T-helper 22 cell (primary cell): ENCODE measurements around the gene CSGALNACT2.
A peak's percentile ranks its signal among the peaks of the same experiment; 100 is the strongest.

ENCODE experiments used
- DNase-seq: peaks from one replicate; pipeline ENCODE4 v3.0.0-alpha.2; 2020; ENCODE audit warnings: low read depth

CSGALNACT2 gene

GRCh38 chr10:43202657-43203447, 64.6 kb downstream of the CSGALNACT2 start:
- DNase-seq, result peak; percentile 34

DNA sequence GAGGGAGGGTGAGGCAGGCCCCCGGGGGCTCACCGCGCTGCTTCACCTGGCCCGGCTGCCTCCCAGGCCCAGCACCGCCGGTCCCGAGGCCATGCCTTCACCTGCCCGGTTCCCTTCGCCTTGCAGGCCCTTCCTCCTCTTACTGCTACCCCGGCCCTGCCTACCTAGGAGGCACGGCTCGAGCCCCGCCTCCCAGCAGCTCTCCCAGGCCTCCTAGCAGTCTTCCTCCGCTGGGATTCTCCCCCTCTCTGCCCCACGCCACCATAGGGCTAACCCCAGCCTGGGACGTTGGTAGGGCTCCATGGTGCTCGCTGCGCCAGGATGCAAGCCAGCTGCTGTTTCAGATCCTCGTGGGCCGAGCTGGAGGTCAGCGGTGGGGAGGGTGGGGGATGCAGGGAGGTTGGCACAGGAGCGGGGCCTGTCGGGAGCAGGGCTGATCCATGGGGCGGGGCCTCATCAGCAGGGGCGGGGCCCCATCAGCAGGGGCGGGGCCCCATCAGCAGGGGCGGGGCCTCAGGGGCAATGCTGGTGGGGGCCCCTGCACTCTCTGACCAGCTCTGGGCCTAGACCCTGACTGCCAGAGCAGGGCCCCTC, 65.3 kb downstream of the CSGALNACT2 start:
- no peak for DNase-seq

GRCh38 chr10:43204042-43204942, 66.0 kb downstream of the CSGALNACT2 start:
- DNase-seq, result no peak

DNA sequence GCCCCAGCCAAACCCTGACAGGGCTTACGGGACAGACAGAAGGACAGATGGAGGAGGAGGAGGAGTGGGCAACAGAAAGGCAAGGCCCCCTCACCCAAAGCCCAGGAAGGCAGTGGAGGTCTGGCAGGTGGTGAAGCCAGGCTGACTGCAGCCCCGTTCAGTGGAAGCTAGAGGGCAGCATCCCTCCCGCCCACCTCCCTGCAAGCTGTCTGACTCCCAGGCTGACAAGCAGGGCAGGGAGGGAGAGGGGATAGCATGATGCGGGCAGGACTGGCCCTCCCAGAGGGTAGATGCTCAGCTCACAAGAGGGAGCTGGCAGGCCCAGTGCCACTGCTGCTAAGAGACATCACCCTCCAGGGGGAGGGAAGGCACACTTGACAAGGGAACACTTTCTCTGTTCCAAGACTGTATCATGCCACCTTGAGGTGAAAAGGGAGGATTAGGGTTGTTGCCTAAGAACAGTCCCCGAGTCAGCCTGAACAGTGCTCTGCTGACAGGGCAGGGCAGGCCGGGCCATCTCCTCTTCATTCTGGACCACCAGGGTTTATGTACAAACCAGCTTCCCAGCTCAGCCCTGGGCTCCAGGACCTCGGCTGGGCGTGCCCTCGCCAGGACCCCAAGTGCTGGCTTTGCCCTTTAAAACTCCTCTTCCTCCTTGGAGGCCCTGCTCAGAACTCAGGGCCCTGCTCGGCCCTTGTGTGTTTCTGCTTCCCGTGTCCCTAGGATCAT, 66.9 kb downstream of the CSGALNACT2 start:
- no peak for DNase-seq

GRCh38 chr10:43205681-43206390, 67.6 kb downstream of the CSGALNACT2 start:
- no peak for DNase-seq

DNA sequence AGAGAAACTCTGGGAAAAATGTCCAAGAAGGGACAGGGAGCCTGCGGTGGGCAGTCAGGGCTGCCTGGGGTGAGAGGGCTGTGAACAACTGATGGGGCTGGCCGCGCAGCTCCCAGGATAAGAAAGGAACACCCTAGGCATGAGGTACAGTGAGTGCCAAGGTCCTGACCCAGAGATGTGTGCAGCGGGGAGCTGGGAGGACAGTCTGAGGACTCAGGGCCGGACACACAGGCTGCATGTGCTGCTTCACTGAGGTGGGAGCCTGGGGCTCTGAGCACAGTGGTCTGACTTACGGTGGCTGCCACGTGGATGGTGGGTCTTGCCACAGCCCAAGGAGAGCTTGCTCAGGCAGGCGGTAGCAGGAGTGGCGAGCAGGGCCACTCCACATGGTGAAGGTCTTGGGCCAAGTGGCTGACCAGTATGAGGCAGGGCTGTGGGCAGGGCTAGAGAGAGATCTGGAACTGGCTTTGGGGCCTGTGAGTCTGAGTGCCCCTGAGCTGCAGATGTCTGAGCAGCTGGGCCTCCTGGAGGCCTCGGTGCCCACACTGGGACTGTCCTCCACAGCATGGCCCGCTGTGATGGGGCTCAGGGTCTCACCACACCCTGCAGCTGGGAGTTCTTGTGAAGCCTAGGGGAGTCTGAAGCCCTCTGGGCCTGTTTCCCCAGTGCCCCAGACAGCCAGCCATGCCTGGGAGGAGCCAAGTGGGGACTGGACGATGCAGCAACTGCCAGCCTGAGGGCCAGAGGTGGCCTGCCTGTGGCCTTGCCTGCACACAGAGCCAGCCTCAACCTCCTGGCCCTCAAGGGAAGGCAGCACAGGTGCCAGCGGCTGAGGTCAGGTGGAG, 68.4 kb downstream of the CSGALNACT2 start:
- DNase-seq, result no peak

- DNase-seq, result no peak
Measured at GRCh38 chr10:43208147-43209073, 70.2 kb downstream of the CSGALNACT2 start.

DNA sequence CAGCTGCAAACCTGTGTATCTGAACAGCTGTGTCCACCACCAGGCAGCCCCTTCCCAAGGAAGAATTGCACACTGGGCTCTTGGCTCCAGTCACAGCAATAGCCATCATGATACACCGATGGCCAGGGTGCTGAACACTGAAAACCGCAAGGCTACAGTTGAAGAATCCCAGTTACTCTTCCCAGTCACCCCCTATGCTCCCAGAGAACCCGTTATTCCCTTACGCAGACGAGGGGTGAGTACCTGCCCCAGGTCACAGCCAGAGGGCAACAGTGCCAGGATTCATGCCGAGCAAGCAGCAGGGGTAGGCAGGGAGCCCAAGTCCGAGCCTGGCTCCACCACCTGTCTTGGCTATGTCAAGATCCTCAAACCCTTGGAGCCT, 70.8 kb downstream of the CSGALNACT2 start:
- DNase-seq, result no peak

DNA sequence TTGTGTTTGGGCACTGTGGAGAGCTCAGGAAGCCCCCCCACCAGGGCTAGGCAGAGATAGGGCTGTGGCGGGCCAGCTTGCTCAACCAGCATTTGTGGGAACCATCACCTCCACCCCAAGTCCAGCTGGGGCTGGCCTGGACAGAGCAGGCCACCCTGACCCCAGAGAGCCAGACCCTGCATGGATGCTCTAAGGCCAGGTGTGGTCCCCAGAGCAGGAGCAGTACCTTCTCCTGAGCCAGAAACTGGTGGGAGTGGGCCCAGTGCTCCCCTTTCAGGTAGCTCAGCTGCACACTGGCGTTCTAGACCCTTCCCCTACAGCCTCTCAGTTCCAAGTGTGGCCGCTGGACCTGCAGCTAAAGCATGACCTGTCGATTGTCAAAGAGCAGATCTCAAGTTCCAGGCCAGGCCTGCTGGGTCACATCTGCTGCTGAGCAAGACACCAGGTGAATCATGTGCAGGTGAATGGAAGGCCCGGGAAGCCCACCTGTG, 71.5 kb downstream of the CSGALNACT2 start:
- no peak for DNase-seq

- DNase-seq, result no peak
Measured at GRCh38 chr10:43210556-43210955, 72.3 kb downstream of the CSGALNACT2 start.

GRCh38 chr10:43211030-43211429, 72.8 kb downstream of the CSGALNACT2 start:
- no peak for DNase-seq

DNA sequence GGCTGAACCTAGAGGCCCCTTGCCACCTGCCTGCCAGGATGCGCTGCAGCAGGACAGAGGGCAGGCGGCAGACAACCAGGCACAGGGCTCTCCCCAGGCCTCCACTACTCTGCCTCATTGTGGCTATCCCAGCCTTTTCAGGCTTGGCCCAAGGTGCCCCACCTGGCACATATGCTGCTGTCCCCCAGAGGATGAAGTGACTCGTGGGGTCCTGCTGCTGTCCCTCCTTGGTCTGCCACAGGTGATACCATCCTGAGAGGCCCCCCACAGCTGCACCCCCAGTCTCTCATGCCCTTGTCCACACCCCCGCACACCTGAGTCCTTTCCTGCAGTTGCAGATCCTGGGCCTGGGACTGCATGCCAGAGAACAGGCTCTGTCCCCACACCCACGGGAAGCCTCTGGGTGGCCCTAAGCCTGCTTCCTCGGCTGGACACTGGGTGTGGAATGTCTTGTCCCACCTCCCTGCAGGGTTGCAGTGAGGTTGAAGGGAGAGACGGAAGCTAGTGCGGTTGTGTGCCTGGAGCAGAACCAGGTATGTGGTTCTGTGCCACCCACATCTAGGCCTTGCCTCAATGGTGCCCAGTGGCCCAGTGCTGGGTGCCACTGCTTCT, 73.3 kb downstream of the CSGALNACT2 start:
- DNase-seq, result no peak

- DNase-seq, result no peak
Measured at GRCh38 chr10:43212043-43212721, 73.9 kb downstream of the CSGALNACT2 start.

- no peak for DNase-seq
Measured at GRCh38 chr10:43214071-43214955, 76.1 kb downstream of the CSGALNACT2 start.

GRCh38 chr10:43214956-43215561, 76.8 kb downstream of the CSGALNACT2 start:
- no peak for DNase-seq

GRCh38 chr10:43215758-43216455, 77.7 kb downstream of the CSGALNACT2 start:
- no peak for DNase-seq
